ENCODE measurements around the gene SCAF1.

The SCAF1 gene

DNA sequence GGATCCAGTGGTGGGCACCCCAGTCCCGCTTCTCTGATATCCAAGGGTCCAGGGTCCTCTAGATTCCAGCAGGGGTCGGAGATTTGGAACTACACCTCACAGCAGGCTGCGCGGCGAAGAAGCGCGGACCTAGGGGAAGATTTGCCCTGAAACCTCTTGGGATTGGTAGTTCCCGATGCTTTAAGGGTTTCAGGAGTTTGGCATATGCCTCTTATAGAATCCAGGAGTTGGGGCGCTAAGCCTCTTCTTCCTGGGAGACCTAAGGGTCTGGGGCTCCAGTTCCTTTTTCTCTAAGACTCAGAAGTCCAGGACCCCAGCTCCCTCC lies 24.1 kb downstream of the SCAF1 start:
- no peak for DNase-seq (ENCODE audit: low read depth in 2 of 2)

DNA sequence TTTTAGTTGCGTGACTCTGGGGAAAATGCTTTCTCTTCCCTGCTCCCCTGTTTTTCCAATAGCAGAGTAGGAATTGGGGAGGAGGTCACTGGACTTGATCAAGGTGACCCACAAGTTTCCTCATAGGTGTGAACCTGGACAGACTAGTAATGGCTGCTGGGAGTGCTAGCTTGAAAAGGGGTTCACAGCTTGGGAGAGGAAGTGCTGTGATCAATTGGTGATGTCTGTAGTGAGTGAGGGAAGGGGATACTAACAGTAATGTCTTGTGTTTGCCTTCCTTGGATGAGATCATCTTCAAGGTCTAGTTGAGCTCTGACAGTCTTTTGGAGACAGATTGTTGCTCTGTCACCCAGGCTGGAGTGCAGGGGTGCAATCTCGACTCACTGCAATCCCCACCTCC lies 25.5 kb downstream of the SCAF1 start:
- DNase-seq (ENCODE audit: low read depth in 2 of 2): no peak

DNA sequence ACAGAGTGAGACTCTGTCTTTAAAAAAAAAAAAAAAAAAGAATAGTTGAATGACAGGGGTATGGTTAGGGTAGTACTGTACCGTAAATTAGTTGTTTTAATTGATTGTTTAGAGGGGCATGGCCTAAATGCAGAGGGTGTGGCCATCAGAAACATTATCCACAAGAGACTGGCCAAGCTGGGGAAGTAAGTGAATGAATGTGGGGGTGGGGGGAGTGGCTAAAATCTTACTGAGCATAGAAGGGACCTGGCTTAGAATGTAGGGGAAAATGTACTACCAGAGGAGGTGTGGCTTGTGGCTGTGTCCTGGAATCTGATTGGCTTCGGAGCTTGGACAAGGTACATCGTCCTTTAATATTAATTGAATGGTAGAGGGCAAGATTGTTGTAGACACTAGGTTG lies 27.5 kb downstream of the SCAF1 start:
- DNase-seq (ENCODE audit: low read depth in 2 of 2): no peak

DNA sequence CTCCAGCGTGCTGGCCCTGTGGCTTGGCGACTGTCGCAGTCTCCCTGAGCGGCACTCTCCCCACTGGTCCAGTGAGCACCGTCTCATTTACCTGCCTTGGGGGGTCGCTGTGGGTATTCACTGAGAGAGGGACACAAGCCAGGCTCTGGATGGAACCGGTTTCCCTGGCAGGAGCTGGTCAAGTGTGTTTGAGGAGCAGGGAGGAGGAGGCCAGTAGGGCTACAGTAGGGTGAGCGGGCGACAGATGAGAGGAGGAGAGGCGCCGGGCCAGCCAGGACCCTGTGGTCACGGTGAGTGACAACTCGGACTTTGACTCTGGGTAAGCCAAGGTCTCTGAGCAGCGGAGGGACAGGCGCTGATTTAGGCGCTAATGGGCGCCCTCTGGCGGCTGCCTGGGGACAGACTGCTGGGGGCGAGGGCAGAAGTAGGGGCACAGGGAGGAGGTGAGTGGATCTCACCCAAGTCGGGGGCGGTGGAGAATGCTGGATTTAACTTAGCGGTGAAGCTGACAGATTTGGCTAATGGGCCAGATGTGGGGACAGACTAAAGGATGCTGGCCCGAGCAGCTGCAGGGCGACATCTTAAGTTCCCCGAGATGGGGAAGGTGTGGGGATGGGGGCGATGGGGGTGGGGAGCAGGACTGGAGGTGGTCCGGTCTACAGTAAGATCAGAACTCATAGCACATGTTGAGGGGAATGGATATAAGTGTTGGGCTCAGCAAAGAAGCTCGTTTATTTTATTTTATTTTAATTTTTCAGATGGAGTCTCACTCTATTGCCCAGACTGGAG lies 30.3 kb downstream of the SCAF1 start:
- peak in 1 of 2 experiments; percentile 68 for DNase-seq (ENCODE audit: low read depth in 2 of 2)

DNA sequence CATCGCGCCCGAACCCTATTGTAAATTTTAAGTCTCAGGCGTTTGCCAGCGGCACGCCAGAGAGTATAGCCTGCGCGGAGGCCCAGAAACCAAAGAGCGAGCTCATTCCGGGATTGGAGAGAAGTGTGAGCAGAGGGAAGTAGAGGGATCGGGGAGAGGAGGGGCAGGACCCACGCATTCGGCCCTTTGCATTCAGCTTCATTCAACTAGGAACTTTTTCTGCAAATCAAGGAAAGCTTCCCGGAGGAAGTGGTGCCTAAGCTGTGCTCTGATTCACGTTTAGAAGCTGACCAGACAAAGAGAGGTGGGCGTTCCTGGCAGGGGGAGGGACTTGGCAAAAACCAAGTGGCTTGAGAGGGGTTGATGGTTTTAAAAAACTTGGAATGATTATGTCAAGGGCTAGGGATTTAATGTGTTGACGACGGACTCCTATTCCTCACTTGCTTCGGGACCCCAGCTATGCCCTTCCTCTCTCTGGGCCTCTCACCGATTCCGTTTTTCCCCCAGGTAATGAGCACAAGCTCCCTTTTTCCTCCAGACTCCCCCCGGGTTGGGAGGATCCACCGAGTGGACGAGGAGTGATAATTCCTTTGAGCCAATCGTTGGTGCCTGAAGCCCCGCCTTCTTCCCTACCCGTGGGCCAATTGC lies 34.3 kb downstream of the SCAF1 start:
- peak in 1 of 2 experiments; percentile 71 for DNase-seq (ENCODE audit: low read depth in 2 of 2)

DNA sequence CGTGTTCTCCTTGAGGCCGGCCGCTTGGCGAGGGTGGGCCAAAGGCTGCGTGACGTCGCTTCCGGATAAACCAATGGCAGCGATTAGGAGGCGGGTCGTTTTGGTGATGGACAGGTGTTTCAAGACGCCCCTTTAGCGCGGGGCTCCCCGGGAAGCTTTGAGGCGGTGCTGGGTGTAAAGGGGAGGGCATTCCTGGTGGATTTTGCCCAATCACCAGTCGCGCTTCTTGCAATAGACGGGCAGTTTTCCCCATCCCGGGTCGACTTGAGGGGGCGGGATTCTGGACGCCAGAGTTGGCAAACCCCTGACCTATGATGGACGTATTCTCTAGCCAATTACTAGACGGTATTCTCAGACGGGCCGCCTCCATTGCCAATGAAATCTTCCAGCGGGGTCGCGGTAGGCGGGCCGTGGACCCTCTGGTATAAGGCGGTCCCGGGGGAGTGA lies 34.8 kb downstream of the SCAF1 start:
- peak; percentile 98 to 99 for DNase-seq (ENCODE audit: low read depth in 2 of 2)

DNA sequence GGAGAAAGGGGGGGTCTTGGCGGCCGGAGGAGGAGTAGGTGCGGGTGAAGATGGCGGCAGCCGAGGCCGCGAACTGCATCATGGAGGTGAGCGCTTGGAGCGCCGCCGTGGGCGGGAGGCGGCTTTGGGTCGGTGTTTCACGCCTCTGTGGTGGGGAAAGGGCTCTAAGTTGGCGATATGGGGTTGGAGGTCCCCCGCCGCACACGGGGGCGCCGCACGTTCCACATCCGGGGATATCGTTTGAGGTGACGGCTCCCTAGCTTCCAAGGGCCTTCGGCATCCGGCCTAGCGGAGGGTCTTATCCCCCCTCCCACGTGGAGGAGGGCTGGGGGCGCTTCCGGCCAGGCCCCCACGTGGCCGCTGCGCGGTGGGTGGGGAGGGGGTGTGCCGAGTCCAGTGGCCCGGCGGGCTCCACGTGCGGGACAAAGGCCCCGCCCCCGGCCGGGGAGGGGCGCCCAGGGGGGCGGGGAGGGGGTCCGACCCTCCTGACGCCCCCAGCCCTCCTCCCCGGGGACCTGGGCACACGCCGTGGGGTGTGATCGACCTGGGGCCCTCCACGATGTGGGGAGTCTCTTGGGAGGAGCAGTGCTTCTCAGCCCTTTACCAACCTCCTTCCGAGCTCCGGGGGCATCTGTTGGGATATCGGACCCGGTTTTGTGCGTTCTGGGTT lies 35.4 kb downstream of the SCAF1 start, which contains the start of gene PRMT1:
PRMT1 (plus strand) TSS at position 41 of the 670 bp plus-strand sequence; CDS start at position 51, 10 bp downstream.
- DNase-seq (ENCODE audit: low read depth in 2 of 2): no peak

DNA sequence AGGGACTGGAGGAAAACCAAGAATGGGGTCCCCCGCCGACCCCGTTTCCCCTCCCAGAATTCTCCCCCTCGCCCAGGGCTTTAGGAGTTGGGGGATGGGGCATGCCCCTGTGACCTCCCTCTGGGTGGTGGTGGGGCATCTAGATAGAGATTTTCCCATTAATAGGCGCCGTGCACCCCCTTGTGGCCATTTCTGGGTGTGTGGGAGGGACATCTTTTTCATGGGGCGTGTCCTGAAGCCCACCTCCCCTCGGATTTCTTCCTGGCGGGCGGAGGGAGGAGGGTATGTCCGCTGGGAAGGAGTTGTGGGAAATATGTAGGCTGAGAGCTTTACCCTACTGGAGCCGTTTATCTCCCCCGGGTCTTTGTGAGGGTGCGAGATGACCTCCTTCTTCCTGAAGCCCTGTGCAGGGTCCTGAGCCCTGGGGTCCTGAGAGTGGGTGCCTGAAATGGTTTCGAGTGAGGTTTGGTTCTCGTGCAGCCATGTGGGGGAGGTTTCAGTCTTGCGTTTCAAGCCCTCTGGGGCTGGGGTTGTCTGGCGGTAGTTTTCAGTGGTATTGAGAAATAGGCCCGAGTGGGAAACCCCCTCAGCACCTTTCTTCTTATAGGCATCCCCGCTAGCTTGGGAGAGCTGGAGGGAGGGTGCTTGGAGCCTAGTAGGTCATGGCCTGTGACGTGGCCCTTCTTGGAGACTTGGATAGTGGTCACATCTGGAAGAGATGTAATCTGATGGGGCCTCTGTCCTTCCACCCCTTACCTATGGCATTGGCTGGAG lies 36.1 kb downstream of the SCAF1 start:
- peak; percentile 53 to 73 for DNase-seq (ENCODE audit: low read depth in 2 of 2)

DNA sequence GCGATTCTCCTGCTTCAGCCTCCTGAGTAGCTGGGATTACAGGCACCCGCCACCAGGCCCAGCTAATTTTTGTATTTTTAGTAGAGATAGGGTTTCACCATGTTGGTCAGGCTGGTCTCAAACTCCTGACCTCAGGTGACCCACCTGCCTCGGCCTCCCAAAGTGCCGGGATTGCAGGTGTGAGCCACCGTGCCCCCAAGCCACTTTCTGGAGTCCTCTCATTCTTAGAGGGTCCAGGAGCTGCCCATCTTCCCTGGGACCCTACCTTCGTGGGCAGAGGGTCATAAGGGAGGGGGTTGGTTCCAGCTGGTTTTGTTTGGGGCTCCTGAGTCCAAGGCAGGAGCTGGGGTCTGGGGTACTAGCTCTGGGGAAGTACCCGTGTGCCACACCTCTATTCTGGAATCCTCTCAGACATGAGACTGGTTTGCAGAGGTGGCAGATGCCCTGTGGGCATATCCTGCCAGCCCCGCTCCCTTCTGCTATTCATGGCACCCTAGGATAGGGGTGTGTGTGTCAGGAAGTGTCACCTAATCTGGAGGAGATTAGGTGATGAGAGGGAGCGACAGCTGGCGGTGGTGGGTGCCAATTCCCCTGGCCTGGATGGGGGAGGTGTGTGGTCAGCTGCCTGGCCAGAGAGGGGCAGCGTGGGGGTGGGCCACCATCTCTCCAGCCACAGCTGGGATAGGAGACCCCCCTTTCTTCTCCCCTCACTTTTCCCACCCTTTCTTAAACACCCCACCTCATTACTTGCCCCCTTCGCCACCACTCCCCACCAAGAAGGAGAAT lies 37.2 kb downstream of the SCAF1 start:
- DNase-seq (ENCODE audit: low read depth in 2 of 2): no peak

DNA sequence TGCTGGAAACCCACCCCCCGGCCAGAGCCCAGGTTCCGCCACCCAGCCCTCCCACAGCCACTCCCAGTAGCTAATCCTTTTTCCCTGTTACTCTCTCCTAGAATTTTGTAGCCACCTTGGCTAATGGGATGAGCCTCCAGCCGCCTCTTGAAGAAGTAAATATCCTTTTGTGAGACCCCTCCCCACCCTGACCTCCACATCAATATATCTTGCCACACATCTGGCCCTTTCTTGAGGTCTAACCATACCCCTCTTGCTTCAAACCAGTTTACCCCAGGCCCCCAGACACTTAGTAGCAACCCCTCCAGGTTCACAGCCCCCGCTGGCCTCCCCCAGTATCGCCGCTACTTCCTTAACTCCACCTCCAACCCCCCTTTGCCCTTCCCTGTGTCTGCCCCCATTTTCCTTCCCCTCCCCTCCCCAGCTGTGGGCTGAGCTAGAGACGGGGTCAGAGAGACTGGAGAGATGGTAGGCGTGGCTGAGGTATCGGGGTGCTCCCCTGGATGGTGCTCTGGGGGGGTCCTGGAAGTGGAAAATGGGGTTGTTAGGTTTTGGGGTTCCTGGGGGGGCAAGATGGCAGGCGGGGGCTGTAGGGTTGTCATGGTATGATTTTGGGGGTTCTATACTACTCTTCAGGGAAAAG lies 37.9 kb downstream of the SCAF1 start:
- no peak for DNase-seq (ENCODE audit: low read depth in 2 of 2)

DNA sequence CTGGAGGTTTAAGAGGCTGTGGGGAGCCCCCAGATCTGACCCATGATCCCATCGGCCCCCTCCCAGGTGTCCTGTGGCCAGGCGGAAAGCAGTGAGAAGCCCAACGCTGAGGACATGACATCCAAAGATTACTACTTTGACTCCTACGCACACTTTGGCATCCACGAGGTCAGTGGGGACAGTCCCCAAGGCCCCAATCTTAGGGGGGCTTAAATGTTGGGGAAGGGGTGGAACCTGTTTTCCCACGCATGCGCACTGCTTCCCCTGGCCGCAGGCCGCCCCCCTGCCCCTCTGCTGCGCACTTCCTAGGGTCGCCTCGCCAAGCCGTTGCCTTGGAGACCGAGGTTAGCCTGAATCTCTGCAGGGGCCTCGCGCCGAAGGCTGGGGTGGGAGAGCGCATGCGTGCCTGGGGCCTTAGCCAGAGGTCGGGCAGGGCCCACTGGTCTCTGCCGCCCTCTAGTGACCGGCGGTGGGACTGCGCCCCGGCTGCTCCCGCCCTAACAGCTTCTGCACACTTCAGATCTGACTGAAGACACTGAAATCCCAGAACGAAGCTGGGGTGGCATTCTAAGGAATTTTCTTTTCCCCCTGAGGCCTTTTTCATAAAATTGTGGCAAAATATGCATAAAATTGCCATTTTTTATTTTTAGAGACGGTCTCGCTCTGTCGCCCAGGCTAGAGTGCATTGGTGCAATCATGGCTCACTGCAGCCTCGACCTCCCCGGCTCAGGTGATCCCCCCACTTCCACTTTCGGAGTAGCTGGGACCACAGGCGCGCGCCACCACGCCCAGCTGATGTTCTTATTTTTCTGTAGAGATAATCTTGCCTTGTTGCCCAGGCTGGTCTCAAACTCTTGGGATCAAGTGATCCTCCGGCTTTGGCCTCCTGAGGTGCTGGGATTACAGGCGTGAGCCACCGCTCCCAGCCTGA lies 38.7 kb downstream of the SCAF1 start:
- peak; percentile 81 to 95 for DNase-seq (ENCODE audit: low read depth in 2 of 2)

DNA sequence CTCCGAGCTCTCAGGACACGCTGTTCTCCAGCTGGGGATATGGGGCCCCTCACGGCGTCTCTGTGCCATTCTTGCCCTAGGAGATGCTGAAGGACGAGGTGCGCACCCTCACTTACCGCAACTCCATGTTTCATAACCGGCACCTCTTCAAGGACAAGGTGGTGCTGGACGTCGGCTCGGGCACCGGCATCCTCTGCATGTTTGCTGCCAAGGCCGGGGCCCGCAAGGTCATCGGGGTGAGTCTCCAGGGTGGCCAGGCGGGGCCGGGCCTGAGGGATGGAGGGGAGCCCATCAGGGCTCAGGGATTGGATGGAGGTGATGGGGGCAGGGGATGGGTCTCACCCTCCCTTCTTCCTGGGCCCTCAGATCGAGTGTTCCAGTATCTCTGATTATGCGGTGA lies 39.8 kb downstream of the SCAF1 start:
- no peak for DNase-seq (ENCODE audit: low read depth in 2 of 2)

DNA sequence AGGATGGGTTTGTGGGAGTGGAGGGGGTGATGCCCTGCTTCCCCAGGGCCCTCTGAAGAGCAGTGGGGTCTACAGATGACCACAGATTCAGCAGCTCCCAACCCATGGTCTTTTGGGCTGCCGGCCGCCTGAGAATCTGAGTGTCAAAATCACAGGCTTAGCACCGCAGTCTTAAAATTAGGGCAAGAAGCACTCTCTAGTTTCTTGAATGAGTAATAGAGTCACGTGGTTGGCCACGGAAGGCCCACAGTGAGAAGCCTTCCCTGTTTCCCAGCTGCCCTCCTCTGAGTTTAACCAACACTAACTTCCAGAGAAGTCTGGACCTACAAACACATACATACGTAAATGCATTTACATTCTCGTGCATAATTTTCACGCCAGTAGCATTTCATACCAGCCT lies 40.3 kb downstream of the SCAF1 start:
- DNase-seq (ENCODE audit: low read depth in 2 of 2): no peak

DNA sequence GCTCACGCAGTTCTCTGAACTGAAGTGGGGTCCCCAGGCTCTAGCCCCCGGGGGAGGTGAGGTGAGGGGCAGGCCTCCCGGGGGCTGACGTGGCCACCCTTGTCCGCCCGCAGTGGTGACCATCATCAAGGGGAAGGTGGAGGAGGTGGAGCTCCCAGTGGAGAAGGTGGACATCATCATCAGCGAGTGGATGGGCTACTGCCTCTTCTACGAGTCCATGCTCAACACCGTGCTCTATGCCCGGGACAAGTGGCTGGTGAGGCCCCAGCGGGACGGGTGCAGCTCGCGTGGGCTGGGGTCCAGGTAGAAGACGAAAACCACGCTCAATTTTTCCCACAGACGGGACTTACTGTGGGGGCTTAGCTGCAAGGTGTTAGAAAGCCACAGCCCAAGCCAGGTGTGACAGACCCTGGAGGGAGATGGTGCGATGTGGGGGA lies 41.8 kb downstream of the SCAF1 start:
- DNase-seq (ENCODE audit: low read depth in 2 of 2): no peak

DNA sequence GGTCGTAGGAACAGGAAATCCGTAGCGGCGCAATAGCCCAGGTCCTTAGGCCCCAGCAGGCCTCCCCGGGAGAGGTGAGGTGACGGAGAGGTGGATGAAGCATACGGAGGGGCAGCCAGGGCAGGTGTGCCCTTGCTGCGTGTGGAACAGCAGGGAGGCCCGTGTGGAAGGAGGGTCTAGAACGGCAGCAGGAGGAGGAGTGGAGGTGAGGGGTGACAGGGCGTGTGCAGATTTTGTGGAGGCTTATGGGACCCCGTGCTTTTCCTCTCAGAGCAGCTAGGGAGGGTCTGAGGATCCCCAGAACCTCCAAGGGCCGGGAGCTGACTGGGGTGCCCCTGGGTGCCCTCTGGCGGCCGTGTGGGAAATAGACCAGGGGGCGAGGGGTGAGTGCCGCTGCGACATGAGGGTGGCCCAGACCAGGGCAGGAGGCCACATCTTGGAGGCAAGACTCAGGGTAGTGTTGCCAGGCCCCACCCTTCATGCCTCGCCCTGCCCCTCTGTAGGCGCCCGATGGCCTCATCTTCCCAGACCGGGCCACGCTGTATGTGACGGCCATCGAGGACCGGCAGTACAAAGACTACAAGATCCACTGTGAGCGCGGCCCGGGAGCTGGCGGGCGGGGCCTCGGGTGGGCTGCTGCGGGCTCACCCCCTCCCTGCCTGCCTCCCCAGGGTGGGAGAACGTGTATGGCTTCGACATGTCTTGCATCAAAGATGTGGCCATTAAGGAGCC lies 42.4 kb downstream of the SCAF1 start:
- DNase-seq (ENCODE audit: low read depth in 2 of 2): no peak

DNA sequence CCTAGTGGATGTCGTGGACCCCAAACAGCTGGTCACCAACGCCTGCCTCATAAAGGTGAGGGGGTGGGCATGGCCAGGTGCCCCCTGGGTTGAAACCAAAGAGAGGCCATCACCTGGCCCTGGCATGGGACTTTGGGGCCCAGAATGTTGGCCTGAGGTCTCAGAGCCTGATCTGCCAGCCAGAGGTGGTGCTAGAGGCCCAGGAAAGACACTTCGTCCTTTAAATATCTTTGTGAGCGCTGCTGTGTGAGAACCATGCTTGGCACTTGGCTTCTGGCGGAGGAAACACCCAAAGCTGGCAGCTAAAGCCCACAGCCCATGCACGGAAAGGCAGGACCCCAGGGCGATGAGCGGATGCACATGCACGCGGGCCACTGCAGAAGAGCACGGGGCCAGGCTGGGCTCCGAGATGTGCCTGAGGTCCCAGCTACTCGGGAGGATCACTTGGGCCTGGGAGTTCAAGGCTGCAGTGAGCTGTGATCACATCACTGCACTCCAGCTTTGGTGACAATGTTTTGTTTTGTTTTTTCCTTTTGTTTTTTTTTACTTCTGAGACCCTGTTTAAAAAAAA lies 43.1 kb downstream of the SCAF1 start:
- DNase-seq (ENCODE audit: low read depth in 2 of 2): no peak

DNA sequence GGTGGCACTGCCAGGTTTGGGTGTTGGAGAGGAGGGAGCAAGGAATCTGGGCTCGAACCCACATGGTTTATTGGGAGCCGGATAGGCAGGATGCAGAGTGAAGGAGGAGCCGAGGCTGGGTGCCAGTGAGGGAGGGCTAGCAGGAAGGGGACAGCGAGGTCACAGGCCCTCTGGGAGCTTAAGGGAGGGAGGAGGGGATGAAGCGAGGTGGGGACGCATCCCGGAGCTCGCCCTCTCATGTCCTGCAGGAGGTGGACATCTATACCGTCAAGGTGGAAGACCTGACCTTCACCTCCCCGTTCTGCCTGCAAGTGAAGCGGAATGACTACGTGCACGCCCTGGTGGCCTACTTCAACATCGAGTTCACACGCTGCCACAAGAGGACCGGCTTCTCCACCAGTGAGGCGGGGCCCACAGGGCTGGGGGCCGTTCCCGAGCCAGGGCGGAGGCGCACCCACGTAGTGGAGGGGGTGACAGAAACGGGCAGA lies 43.9 kb downstream of the SCAF1 start:
- DNase-seq (ENCODE audit: low read depth in 2 of 2): no peak

DNA sequence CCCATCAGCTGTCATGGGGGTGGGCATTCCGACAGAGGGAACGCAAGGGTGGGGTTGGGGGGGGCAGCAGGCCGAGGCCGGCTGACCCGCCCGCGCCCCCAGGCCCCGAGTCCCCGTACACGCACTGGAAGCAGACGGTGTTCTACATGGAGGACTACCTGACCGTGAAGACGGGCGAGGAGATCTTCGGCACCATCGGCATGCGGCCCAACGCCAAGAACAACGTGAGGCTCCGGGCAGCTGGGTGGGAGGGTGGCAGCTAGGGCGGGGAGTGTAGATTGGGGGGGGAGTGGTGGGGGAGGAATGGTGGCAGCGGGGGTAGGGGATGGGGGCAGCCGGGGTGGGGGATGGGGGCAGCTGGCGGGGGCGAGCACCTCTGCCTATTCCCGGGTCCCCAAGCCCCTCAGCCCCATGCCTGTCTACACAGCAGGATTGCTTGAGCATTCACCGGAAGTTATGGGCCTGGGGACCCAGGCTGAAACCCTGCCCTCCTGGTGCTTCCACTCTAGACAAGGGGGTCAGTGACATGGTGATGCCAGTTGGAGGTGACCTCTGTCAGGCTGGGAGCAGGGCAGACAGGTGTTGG lies 44.6 kb downstream of the SCAF1 start:
- DNase-seq (ENCODE audit: low read depth in 2 of 2): no peak
